ENCODE data around the gene PTGES2. TPM values are rescaled to one million over a fixed set of nuclear protein-coding genes. Genes with fewer than 3 reads are reported as not detected.

Gene PTGES2
- polyA plus RNA-seq, 4 donors: 27.0 to 68.2 (median 42.8) TPM

Other genes with a start within 250 kb of the PTGES2 start
- 10 to 100 TPM; 38.6 to 46.5 (median 43.3) TPM for gene ST6GALNAC6, start 228.1 kb downstream of the PTGES2 start, polyA plus RNA-seq (ENCODE audit: insufficient read length in 4 of 4)
- gene ST6GALNAC4, start 210.7 kb downstream of the PTGES2 start, polyA plus RNA-seq (ENCODE audit: insufficient read length in 4 of 4): 10 to 100 TPM; 10.4 to 17.5 (median 12.5) TPM
- 1 to 10 TPM in 3 of 4 donors, under 1 TPM in 1; 0.85 to 2.2 (median 1.9) TPM for gene PIP5KL1, start 197.0 kb downstream of the PTGES2 start, polyA plus RNA-seq (ENCODE audit: insufficient read length in 4 of 4)
- 10 to 100 TPM; 33.5 to 38.7 (median 36.4) TPM for gene DPM2, start 189.9 kb downstream of the PTGES2 start, polyA plus RNA-seq (ENCODE audit: insufficient read length in 4 of 4)
- gene EEIG1, start 146.7 kb downstream of the PTGES2 start, polyA plus RNA-seq (ENCODE audit: insufficient read length in 4 of 4): 10 to 100 TPM; 32.3 to 45.6 (median 36.8) TPM
- gene NAIF1, start 60.4 kb downstream of the PTGES2 start, polyA plus RNA-seq (ENCODE audit: insufficient read length in 4 of 4): 10 to 100 TPM in 2 of 4 donors, 1 to 10 TPM in 2; 7.6 to 14.0 (median 11.0) TPM
- gene SLC25A25, start 59.5 kb downstream of the PTGES2 start, polyA plus RNA-seq (ENCODE audit: insufficient read length in 4 of 4): 10 to 100 TPM; 12.5 to 17.2 (median 13.1) TPM
- gene LCN2, start 21.7 kb upstream of the PTGES2 start, polyA plus RNA-seq (ENCODE audit: insufficient read length in 4 of 4): 1 to 10 TPM in 2 of 4 donors, under 1 TPM in 1, not detected in 1; 0.80 to 4.6 (median 1.3) TPM
- 10 to 100 TPM; 33.1 to 65.4 (median 38.4) TPM for gene BBLN, start 32.5 kb upstream of the PTGES2 start, polyA plus RNA-seq (ENCODE audit: insufficient read length in 4 of 4)
- 100 to 1,000 TPM; 116 to 160 (median 124) TPM for gene CIZ1, start 63.8 kb upstream of the PTGES2 start, polyA plus RNA-seq (ENCODE audit: insufficient read length in 4 of 4)
- 100 to 1,000 TPM in 2 of 4 donors, 10 to 100 TPM in 2; 47.8 to 204 (median 102) TPM for gene DNM1, start 75.7 kb upstream of the PTGES2 start, polyA plus RNA-seq (ENCODE audit: insufficient read length in 4 of 4)
- 100 to 1,000 TPM in 2 of 4 donors, 10 to 100 TPM in 2; 71.5 to 126 (median 94.2) TPM for gene GOLGA2, start 148.3 kb upstream of the PTGES2 start, polyA plus RNA-seq (ENCODE audit: insufficient read length in 4 of 4)
- gene SWI5, start 148.5 kb upstream of the PTGES2 start, polyA plus RNA-seq (ENCODE audit: insufficient read length in 4 of 4): 10 to 100 TPM; 24.7 to 35.7 (median 31.1) TPM
- gene TRUB2, start 194.7 kb upstream of the PTGES2 start, polyA plus RNA-seq (ENCODE audit: insufficient read length in 4 of 4): 10 to 100 TPM; 27.6 to 42.9 (median 36.1) TPM
- 10 to 100 TPM; 35.3 to 92.2 (median 56.3) TPM for gene COQ4, start 195.1 kb upstream of the PTGES2 start, polyA plus RNA-seq (ENCODE audit: insufficient read length in 4 of 4)
- 10 to 100 TPM; 11.2 to 22.6 (median 16.7) TPM for gene SLC27A4, start 212.8 kb upstream of the PTGES2 start, polyA plus RNA-seq (ENCODE audit: insufficient read length in 4 of 4)
- 10 to 100 TPM; 48.5 to 61.2 (median 53.6) TPM for gene URM1, start 243.6 kb upstream of the PTGES2 start, polyA plus RNA-seq (ENCODE audit: insufficient read length in 4 of 4)